ENCODE measurements around the gene LIX1.

DNA sequence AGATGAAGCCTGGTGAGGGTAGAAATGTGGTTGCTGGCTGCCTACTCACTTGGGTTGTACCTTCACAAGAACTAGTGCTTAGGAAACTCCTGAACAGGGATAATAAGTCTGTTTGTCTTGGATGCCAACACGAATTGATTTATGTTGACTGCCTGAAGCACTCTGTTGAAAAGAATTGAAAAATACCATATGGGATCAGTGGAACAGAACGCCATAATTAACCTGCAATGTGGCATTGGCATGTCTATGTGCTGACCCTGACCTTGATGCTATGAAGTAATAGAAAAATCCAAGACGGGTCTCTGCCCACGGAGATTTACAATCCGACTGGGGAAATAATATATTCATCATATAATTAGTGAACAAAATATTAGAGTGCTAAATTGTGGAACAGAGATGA is 10.5 kb downstream of the LIX1 start:
- no peak for TF ChIP-seq CREB1 (IDR thresholded peaks at IDR 0.05)
- TF ChIP-seq, protein P1, sequence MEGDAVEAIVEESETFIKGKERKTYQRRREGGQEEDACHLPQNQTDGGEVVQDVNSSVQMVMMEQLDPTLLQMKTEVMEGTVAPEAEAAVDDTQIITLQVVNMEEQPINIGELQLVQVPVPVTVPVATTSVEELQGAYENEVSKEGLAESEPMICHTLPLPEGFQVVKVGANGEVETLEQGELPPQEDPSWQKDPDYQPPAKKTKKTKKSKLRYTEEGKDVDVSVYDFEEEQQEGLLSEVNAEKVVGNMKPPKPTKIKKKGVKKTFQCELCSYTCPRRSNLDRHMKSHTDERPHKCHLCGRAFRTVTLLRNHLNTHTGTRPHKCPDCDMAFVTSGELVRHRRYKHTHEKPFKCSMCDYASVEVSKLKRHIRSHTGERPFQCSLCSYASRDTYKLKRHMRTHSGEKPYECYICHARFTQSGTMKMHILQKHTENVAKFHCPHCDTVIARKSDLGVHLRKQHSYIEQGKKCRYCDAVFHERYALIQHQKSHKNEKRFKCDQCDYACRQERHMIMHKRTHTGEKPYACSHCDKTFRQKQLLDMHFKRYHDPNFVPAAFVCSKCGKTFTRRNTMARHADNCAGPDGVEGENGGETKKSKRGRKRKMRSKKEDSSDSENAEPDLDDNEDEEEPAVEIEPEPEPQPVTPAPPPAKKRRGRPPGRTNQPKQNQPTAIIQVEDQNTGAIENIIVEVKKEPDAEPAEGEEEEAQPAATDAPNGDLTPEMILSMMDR (IDR thresholded peaks at IDR 0.05; ENCODE audit: control extremely low read depth in 1 of 3, insufficient read depth in 1 of 3, low read depth in 1 of 3, low read length in 3 of 3): no peak
- TF ChIP-seq CBX8 (IDR thresholded peaks at IDR 0.05; ENCODE audit: borderline replicate concordance, low read depth, low read length): no peak
- no peak for TF ChIP-seq GABPA (IDR thresholded peaks at IDR 0.05; ENCODE audit: borderline replicate concordance, insufficient read depth, low read length)
- TF ChIP-seq FOSL1 (IDR thresholded peaks at IDR 0.05; ENCODE audit: insufficient read depth, low read depth, low read length): no peak
- TF ChIP-seq EZH2 (IDR thresholded peaks at IDR 0.05; ENCODE audit: low read depth, low read length, severe bottlenecking): no peak
- TF ChIP-seq JUN (IDR thresholded peaks at IDR 0.05; ENCODE audit: low read depth, low read length): no peak
